Mucosa of stomach (tissue), 1 donor: Measurements from ENCODE around the gene BAZ2B.

ENCODE experiments used
- H3K27me3 ChIP-seq: one replicate; pipeline ENCODE4 v1.7.0; 2013; ENCODE audit warnings: mild to moderate bottlenecking, low read length; ENCODE audit not compliant: control insufficient read depth, insufficient read depth
- H3K36me3 ChIP-seq: one replicate; pipeline ENCODE4 v1.7.0; 2013; ENCODE audit warnings: low read length; ENCODE audit not compliant: control insufficient read depth, insufficient read depth
- H3K4me1 ChIP-seq: one replicate; pipeline ENCODE4 v1.7.0; 2013; ENCODE audit warnings: mild to moderate bottlenecking, low read length; ENCODE audit not compliant: control insufficient read depth, insufficient read depth
- H3K4me3 ChIP-seq: one replicate; pipeline ENCODE4 v1.7.0; 2013; ENCODE audit warnings: low read length
- H3K9ac ChIP-seq: one replicate; pipeline ENCODE4 v1.7.0; 2013; ENCODE audit warnings: mild to moderate bottlenecking, low read length, moderate library complexity
- H3K9me3 ChIP-seq: one replicate; pipeline ENCODE4 v1.7.0; 2013; ENCODE audit warnings: mild to moderate bottlenecking, low read length, moderate library complexity; ENCODE audit not compliant: control insufficient read depth
- donor health status: Pancreatic carcinoma.

The BAZ2B gene

GRCh38 chr2:159595410-159596046 lies 20.8 kb downstream of the BAZ2B start:
- no peaks in the 10 kb centered on the region for H3K9me3 ChIP-seq
- peaks cover 10% of the 10 kb centered on the region for H3K4me1 ChIP-seq
- no peaks in the 10 kb centered on the region for H3K27me3 ChIP-seq
- no peak overlapping the region for H3K4me3 ChIP-seq
- no peak overlapping the region for H3K9ac ChIP-seq
- H3K36me3 ChIP-seq: no peaks in the 10 kb centered on the region

GRCh38 chr2:159592441-159592840 lies 23.9 kb downstream of the BAZ2B start:
- Histone ChIP-seq H3K9me3 (no peaks in the 10 kb centered on the region), H3K27me3 (no peaks in the 10 kb centered on the region), H3K36me3 (no peaks in the 10 kb centered on the region), H3K9ac (no peak overlapping the region), H3K4me3 (no peak overlapping the region), H3K4me1 (peaks cover 10% of the 10 kb centered on the region)

GRCh38 chr2:159591221-159591620 lies 25.1 kb downstream of the BAZ2B start:
- peaks cover 10% of the 10 kb centered on the region for H3K4me1 ChIP-seq
- no peaks in the 10 kb centered on the region for H3K36me3 ChIP-seq
- H3K4me3 ChIP-seq: no peak overlapping the region
- no peaks in the 10 kb centered on the region for H3K9me3 ChIP-seq
- no peaks in the 10 kb centered on the region for H3K27me3 ChIP-seq
- H3K9ac ChIP-seq: no peak overlapping the region

- Histone ChIP-seq H3K4me1 (peaks cover 4% of the 10 kb centered on the region), H3K27me3 (no peaks in the 10 kb centered on the region), H3K4me3 (no peak overlapping the region), H3K36me3 (no peaks in the 10 kb centered on the region), H3K9me3 (no peaks in the 10 kb centered on the region), H3K9ac (no peak overlapping the region)
Measured at GRCh38 chr2:159589286-159589685, 27.1 kb downstream of the BAZ2B start.

GRCh38 chr2:159586034-159586433 lies 30.3 kb downstream of the BAZ2B start:
- Histone ChIP-seq H3K4me1 (peaks cover 2% of the 10 kb centered on the region), H3K9me3 (no peaks in the 10 kb centered on the region), H3K36me3 (no peaks in the 10 kb centered on the region), H3K27me3 (no peaks in the 10 kb centered on the region), H3K9ac (no peak overlapping the region), H3K4me3 (no peak overlapping the region)

- H3K9me3 ChIP-seq: no peaks in the 10 kb centered on the region
- no peak overlapping the region for H3K4me3 ChIP-seq
- H3K4me1 ChIP-seq: no peaks in the 10 kb centered on the region
- H3K9ac ChIP-seq: no peak overlapping the region
- no peaks in the 10 kb centered on the region for H3K27me3 ChIP-seq
- H3K36me3 ChIP-seq: no peaks in the 10 kb centered on the region
Measured at GRCh38 chr2:159585622-159586021, 30.7 kb downstream of the BAZ2B start.

GRCh38 chr2:159584796-159585195 lies 31.6 kb downstream of the BAZ2B start:
- H3K27me3 ChIP-seq: no peaks in the 10 kb centered on the region
- no peaks in the 10 kb centered on the region for H3K9me3 ChIP-seq
- H3K9ac ChIP-seq: no peak overlapping the region
- H3K4me1 ChIP-seq: no peaks in the 10 kb centered on the region
- no peak overlapping the region for H3K4me3 ChIP-seq
- H3K36me3 ChIP-seq: no peaks in the 10 kb centered on the region

GRCh38 chr2:159573846-159574606 lies 42.3 kb downstream of the BAZ2B start:
- Histone ChIP-seq H3K36me3 (no peaks in the 10 kb centered on the region), H3K27me3 (no peaks in the 10 kb centered on the region), H3K4me1 (peaks cover 7% of the 10 kb centered on the region), H3K9ac (no peak overlapping the region), H3K9me3 (no peaks in the 10 kb centered on the region), H3K4me3 (no peak overlapping the region)

GRCh38 chr2:159573294-159573693 lies 43.1 kb downstream of the BAZ2B start:
- H3K4me1 ChIP-seq: peaks cover 7% of the 10 kb centered on the region
- no peaks in the 10 kb centered on the region for H3K9me3 ChIP-seq
- H3K27me3 ChIP-seq: no peaks in the 10 kb centered on the region
- H3K36me3 ChIP-seq: no peaks in the 10 kb centered on the region
- H3K9ac ChIP-seq: no peak overlapping the region
- H3K4me3 ChIP-seq: no peak overlapping the region

GRCh38 chr2:159572459-159572858 lies 43.9 kb downstream of the BAZ2B start:
- no peaks in the 10 kb centered on the region for H3K27me3 ChIP-seq
- no peak overlapping the region for H3K9ac ChIP-seq
- no peaks in the 10 kb centered on the region for H3K9me3 ChIP-seq
- H3K4me3 ChIP-seq: no peak overlapping the region
- H3K4me1 ChIP-seq: peaks cover 7% of the 10 kb centered on the region
- H3K36me3 ChIP-seq: no peaks in the 10 kb centered on the region

GRCh38 chr2:159571540-159572260 lies 44.6 kb downstream of the BAZ2B start:
- Histone ChIP-seq H3K36me3 (no peaks in the 10 kb centered on the region), H3K4me1 (peaks cover 7% of the 10 kb centered on the region), H3K9ac (no peak overlapping the region), H3K27me3 (no peaks in the 10 kb centered on the region), H3K4me3 (no peak overlapping the region), H3K9me3 (no peaks in the 10 kb centered on the region)

GRCh38 chr2:159564081-159564480 lies 52.3 kb downstream of the BAZ2B start:
- Histone ChIP-seq H3K36me3 (no peaks in the 10 kb centered on the region), H3K4me1 (no peaks in the 10 kb centered on the region), H3K4me3 (no peak overlapping the region), H3K9ac (no peak overlapping the region), H3K9me3 (no peaks in the 10 kb centered on the region), H3K27me3 (no peaks in the 10 kb centered on the region)
